Measurements from ENCODE around the gene PTCHD1. TPM values are rescaled to one million over a fixed set of nuclear protein-coding genes. Genes with fewer than 3 reads are reported as not detected.

Gene PTCHD1
- total RNA-seq, 2 donors from 2014 or later, result 0.15 to 1.6 TPM

GRCh38 chrX:23396263-23396662 is 61.6 kb downstream of the PTCHD1 start:
- DNase-seq, result no peak
- H3K9me3 ChIP-seq, result no peaks in the 10 kb centered on the region
- TF ChIP-seq CTCF (IDR thresholded peaks at IDR 0.05), result no peak
- no peaks in the 10 kb centered on the region for H3K27me3 ChIP-seq
- intact Hi-C loops (cut with DNase I), result no loop called here
- no peaks in the 10 kb centered on the region for H3K36me3 ChIP-seq
- H3K27ac ChIP-seq, result no peak overlapping the region
- H3K9ac ChIP-seq (ENCODE audit: low read depth in 2 of 2, low read length in 2 of 2), result no peak overlapping the region
- no peak overlapping the region for H3K4me3 ChIP-seq
- H3K4me1 ChIP-seq, result no peaks in the 10 kb centered on the region

GRCh38 chrX:23398570-23398969 is 63.9 kb downstream of the PTCHD1 start:
- DNase-seq, result no peak
- intact Hi-C loops (cut with DNase I), result no loop called here
- H3K36me3 ChIP-seq, result no peaks in the 10 kb centered on the region
- H3K27ac ChIP-seq, result no peak overlapping the region
- H3K9ac ChIP-seq (ENCODE audit: low read depth in 2 of 2, low read length in 2 of 2), result no peak overlapping the region
- no peaks in the 10 kb centered on the region for H3K9me3 ChIP-seq
- TF ChIP-seq CTCF (IDR thresholded peaks at IDR 0.05), result no peak
- no peak overlapping the region for H3K4me3 ChIP-seq
- H3K4me1 ChIP-seq, result no peaks in the 10 kb centered on the region
- H3K27me3 ChIP-seq, result no peaks in the 10 kb centered on the region

- no peak overlapping the region for H3K27ac ChIP-seq
- H3K4me3 ChIP-seq, result no peak overlapping the region
- no peaks in the 10 kb centered on the region for H3K4me1 ChIP-seq
- no peak overlapping the region for H3K9ac ChIP-seq (ENCODE audit: low read depth in 2 of 2, low read length in 2 of 2)
- DNase-seq, result no peak
- TF ChIP-seq CTCF (IDR thresholded peaks at IDR 0.05), result no peak
- H3K27me3 ChIP-seq, result no peaks in the 10 kb centered on the region
- intact Hi-C loops (cut with DNase I), result no loop called here
- H3K9me3 ChIP-seq, result no peaks in the 10 kb centered on the region
- H3K36me3 ChIP-seq, result no peaks in the 10 kb centered on the region
These were observed 69.2 kb downstream of the PTCHD1 start for GRCh38 chrX:23403849-23404248.

- Histone ChIP-seq H3K36me3 (no peaks in the 10 kb centered on the region), H3K9ac (ENCODE audit: low read depth in 2 of 2, low read length in 2 of 2) (no peak overlapping the region), H3K27ac (no peak overlapping the region), H3K4me1 (no peaks in the 10 kb centered on the region), H3K9me3 (no peaks in the 10 kb centered on the region), H3K27me3 (no peaks in the 10 kb centered on the region), H3K4me3 (no peak overlapping the region)
- no peak for TF ChIP-seq CTCF (IDR thresholded peaks at IDR 0.05)
- DNase-seq, result no peak
- intact Hi-C loops (cut with DNase I), result no loop called here
These were observed 88.3 kb downstream of the PTCHD1 start for GRCh38 chrX:23422912-23423311.

GRCh38 chrX:23434356-23434884 is 99.8 kb downstream of the PTCHD1 start:
- H3K4me1 ChIP-seq, result no peaks in the 10 kb centered on the region
- no peaks in the 10 kb centered on the region for H3K36me3 ChIP-seq
- no peak overlapping the region for H3K4me3 ChIP-seq
- TF ChIP-seq CTCF (IDR thresholded peaks at IDR 0.05), result no peak
- H3K27ac ChIP-seq, result no peak overlapping the region
- peak; percentile 57 for DNase-seq
- no peaks in the 10 kb centered on the region for H3K27me3 ChIP-seq
- H3K9me3 ChIP-seq, result no peaks in the 10 kb centered on the region
- no peak overlapping the region for H3K9ac ChIP-seq (ENCODE audit: low read depth in 2 of 2, low read length in 2 of 2)
- intact Hi-C loops (cut with DNase I), result no loop called here
